Iris pigment epithelial cell (primary cell): ENCODE data around the gene STK4.

Source experiments
- DNase-seq: peaks from one replicate; pipeline ENCODE4 v3.0.0-alpha.2; 2011; ENCODE audit warnings: low read depth

STK4 gene

DNA sequence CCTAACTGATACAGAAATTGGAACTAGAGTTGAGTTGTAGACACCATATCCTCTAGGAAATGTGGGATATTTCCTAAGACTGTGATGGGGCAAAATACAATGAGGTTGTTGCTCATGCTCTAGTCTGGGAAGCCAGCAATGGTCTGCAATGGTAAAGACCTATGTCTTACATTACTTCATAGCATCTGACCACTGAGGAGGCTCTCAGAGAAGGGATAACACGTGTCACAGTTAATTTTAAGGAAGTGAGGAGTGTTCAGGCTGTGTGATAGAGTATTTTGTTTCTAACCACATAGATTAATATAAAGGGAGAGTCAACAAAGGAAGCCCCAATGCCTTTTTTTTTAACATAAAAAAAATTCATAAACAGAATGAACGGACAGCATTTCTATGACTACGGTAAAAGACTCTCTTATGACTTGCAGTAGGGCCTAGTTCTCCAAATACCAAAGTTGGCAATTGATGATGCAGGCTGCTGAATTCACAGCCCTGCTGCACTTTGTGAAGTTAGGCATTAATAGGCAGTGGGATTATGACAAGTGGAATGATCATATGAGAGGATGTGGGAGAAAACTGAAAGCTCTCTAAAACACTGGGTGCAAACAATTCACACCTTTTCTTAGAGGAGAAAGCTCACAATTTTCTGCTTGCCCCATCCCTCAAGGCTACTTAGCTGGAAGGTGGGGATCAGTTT is 120.9 kb downstream of the STK4 start:
- no peak for DNase-seq

GRCh38 chr20:45087814-45088213 is 121.5 kb downstream of the STK4 start:
- no peak for DNase-seq

DNA sequence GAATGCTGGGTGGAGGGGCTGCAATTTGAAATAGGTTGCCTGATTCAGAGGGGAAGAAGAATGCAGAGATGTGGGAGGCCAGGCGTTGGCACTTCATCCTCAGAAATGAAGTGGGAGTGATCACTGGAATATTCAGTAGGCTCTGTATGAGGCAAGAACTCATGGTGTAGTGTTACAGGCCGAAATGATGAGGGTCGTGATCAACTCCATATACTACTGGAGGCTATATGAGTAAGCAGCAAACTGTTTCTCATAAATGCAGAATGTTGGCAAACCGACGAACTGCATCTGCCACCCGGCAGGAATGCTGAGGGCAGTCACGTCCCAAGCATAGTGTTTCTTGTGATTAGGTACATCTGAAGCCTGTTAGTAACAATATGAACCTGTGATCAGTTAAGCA is 121.9 kb downstream of the STK4 start:
- DNase-seq = peak; percentile 64

- no peak for DNase-seq
These were observed 124.2 kb downstream of the STK4 start for GRCh38 chr20:45090481-45090880.

DNA sequence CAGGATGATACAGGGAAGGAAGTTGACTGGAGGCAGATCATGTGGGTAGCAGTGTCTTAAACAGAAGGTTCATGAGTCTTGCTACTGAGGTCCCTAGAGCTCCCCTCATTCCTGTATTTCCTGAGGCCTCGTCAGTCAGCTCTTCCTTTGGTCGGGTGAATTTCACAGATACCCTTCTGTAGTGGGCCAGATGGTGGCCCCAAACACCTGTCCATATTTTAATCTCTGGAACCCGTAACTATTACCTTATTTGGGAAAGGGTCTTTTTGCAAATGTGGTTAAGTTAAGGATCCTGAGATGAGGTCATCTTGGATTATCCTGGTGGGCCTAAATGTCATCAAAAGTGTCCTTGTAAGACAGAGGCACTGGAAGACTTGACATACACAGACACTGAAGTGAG is 125.1 kb downstream of the STK4 start:
- DNase-seq = no peak

GRCh38 chr20:45092898-45093297 is 126.6 kb downstream of the STK4 start:
- no peak for DNase-seq

DNA sequence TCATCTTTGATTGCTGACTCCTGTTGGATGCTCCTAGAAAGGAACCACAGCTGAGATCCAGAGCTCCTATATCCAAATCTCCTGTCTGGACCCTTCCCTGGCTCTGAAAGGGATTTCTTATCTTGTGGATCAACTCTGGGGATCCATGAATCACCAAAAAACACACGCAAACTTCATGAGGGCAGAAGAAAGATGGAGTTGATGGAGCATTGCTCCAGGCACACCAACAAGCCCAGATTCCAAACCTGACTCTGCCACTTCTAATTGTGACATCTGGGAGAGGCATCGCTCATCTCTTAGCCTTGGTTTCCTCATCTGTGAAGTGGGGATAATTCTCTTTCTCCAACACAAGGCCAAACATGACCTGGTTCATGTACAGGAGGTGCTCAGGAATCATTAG is 127.9 kb downstream of the STK4 start:
- no peak for DNase-seq

- no peak for DNase-seq
These were observed 128.7 kb downstream of the STK4 start for GRCh38 chr20:45094864-45095574.

- DNase-seq = peak; percentile 48
These were observed 129.5 kb downstream of the STK4 start for GRCh38 chr20:45095805-45096238.

DNA sequence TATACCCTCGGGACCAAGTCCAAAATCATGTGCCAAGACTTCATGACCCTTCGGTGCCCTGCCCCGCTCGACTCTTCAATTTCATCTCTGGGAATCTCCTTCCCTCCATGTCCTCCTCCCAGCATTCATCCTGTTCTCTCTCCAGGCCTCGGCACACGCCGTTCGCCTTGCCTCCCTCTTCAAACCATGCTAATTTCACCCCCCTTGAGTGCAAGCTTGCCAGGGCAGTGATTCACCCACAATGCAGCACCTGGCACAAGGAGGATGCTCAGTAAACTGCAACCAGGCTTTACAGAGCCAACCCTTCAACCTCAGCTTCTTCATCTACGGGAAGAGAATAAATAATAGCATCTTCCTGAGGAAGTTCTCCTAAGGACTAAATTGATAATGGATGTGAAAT is 130.5 kb downstream of the STK4 start:
- no peak for DNase-seq

DNA sequence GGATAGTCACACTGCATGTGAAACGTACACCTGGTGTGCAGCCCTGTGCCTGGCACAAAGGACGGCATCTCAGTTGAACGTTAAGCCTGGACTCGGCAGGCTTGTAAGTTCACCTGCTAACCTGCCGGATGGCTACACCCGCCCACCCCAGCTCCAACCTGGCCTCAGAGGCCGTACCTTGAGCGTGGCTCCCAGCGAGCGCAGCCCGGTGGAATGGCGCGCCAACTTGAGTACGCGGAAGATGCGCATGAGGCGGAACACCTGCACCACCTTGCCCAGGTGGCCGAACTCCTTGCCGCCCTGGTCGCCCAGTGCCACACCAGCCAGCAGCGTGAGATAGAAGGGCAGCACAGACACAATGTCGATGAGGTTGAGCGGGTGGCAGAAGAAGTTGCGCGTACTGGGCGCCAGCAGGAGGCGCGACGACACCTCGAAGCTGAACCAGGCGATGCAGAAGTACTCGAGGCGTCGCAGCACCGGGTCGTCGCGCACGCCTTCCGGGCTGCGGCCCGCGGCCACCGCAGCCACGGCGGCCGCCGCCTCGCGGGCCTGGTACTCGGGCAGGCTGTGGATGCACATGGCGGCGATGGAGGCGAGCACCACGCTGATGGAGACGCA is 131.3 kb downstream of the STK4 start:
- DNase-seq = peak; percentile 57

- peak; percentile 29 for DNase-seq
These were observed 131.9 kb downstream of the STK4 start for GRCh38 chr20:45098103-45098773.

- DNase-seq = peak; percentile 18
These were observed 134.4 kb downstream of the STK4 start, which contains the start of gene KCNS1 for GRCh38 chr20:45100563-45101245. KCNS1 (minus strand) TSS chr20:45101127; CDS start chr20:45099236, 1,891 bp downstream.

DNA sequence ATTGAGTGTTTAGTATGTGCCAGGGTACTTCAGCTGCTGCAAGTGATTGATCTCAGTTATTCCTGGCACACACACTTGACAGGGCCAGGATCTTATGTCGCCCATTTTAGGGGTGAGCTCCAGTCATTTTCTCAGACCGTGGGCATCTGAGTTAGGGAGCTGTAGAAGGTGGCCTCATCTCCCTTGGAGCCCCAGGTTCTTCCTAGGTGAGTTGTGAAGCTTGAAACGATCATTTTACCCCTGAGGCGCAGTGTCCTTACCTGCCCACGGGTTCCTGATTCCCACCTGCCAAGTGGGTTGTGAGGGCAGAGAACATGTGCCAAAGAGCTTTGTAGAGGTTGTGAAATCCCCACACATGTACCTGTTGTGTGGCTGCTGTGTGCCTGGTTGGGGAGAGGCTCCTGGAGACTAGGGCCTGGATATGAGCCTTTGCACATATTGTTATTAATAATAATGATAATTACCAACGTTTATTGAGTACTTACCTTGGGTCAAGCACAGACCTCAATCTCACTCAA is 135.1 kb downstream of the STK4 start:
- DNase-seq = no peak

DNA sequence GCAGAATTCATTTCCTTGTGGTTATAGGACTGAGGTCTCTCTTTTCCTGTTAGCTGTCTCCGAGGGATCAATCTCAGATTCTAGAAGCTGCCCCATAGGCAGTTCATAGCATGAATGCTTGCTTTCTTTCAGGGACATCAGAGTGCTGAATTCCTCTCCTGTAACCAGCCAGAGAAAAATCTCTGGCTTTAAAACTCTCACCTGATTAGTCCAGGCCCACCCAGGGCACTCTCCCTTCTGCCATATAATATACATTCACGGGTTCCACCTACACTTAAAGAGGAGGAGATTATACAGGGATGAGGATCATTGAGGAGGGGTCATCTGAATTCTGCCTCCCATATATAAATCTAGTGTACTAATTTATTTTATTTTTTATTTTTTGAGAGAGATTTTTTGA is 136.8 kb downstream of the STK4 start:
- no peak for DNase-seq

GRCh38 chr20:45104786-45105185 is 138.5 kb downstream of the STK4 start:
- DNase-seq = peak; percentile 52

DNA sequence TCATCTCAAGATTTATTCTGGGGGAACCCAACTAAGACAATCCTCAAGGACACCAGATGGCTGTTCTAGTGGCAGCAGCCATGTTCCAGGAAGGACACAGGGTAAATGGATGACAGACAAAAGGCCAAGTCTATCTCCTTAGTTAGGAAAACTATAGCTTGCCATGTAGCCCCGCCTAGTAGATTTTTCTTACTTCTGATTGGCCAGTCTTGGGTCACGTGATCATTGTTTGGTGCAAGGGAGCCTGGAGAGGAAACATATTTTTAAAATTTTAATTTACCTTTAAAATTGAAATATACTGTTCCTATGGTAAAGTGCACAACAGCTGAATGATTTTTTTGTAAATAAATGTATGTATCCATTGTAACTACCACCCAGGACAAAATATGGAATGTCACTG is 139.0 kb downstream of the STK4 start:
- no peak for DNase-seq

- no peak for DNase-seq
These were observed 143.3 kb downstream of the STK4 start for GRCh38 chr20:45109634-45110033.

DNA sequence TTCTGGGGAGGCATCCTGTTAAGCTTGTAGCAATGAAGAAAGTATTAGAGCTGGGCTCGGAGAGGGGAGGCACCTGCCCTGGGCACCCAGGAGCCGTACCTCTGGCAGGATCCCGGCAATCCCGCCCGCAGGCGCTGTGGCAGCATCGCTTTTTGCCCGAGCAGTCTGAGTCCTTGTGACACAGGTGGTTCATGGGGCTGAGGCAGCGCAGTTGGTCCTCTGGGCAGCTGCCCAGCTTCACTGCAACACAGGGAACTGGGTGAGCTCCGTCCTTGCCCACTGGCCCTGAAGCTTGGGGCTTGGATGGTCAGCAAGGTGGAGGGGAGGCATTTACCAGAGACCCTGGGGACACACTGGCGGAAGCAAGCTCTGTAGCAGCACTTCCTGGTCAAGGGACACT is 144.0 kb downstream of the STK4 start:
- DNase-seq = no peak

GRCh38 chr20:45111285-45111684 is 145.0 kb downstream of the STK4 start:
- DNase-seq = no peak

DNA sequence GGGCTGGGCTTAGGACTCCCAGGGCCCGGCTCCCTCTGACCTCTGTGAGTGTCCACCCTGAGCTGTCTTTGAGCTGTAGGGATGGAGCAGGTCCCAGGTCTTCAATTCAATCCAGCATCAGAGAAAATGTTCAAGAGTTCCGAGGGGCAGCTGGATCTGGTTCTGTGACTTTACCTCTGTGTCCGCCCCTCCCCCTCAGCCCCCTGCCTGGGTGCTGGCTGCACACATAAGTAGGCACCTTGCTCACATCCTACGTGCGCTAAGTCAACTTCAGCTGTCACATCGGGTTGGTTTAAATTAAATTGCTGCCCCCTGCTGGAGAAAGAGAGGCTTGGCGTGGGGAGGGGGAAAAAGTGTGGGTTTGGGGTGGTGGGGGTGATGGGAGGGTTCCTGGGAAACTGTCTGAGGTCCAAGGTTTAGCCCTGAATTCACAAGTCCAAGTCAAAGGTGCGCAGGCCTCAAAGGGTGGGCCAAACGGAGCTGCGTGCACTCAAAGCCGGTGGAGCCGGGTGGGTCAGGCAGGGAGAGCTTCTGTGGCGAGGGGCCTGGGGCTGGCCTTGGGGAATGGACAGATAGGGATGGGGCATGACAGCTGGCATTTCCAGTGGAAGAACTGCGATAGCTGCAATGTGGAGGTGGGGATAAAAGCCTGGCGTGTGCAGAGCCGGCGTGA is 145.6 kb downstream of the STK4 start:
- peak; percentile 19 for DNase-seq
